PC-9 (cell line): ENCODE results near the gene PPP2CA. TPM values are rescaled to one million over a fixed set of nuclear protein-coding genes. Genes with fewer than 3 reads are reported as not detected.

ENCODE experiments used
- BruUV-seq: library from RNA; stranded (reverse); fragments of 400-500 nt; replicated peaks from 2 replicates; lab custom pipeline; 2021; lab: Mats Ljungman, UMichigan
- CTCF ChIA-PET: fragments of 300-600 bp; sonication (Branson Sonifier 250); formaldehyde crosslinking; loops from one replicate; lab custom pipeline; 2022; ENCODE audit warnings: antibody characterized with exemption; lab: Charles Lee
- POLR2A ChIA-PET: fragments of 300-600 bp; sonication (Branson Sonifier 250); formaldehyde crosslinking; loops from one replicate; lab custom pipeline; 2022; ENCODE audit warnings: antibody characterized with exemption; ENCODE audit not compliant: unreplicated experiment; lab: Charles Lee
- DNase-seq, 2 experiments: peaks; one replicate each; pipeline versions ENCODE4 v3.0.0 to v3.0.0-alpha.2; 2015 to 2022; ENCODE audit warnings: mixed read lengths in 1 of 2
- H2AFZ ChIP-seq: fragments of 200-600 bp; sonication (generic); 2 replicates; pipeline ENCODE4 v1.8.1; 2017; ENCODE audit warnings: antibody characterized with exemption
- H3F3A ChIP-seq: fragments of 200-600 bp; sonication (generic); 2 replicates; pipeline ENCODE4 v1.8.1; 2017; ENCODE audit warnings: antibody characterized with exemption, mild to moderate bottlenecking, low read depth; ENCODE audit not compliant: insufficient read depth
- H3K27ac ChIP-seq: fragments of 200-600 bp; sonication (generic); 2 replicates; pipeline ENCODE4 v1.6.1; 2016; ENCODE audit warnings: mixed run types
- H3K27me3 ChIP-seq: fragments of 200-600 bp; sonication (generic); 2 replicates; pipeline ENCODE4 v1.6.1; 2016; ENCODE audit warnings: low read depth, mixed run types; ENCODE audit not compliant: insufficient read depth
- H3K36me3 ChIP-seq: fragments of 200-600 bp; sonication (generic); 2 replicates; pipeline ENCODE4 v1.6.1; 2016; ENCODE audit warnings: low read depth, mixed run types
- H3K4me1 ChIP-seq: fragments of 200-600 bp; sonication (generic); replicated peaks from 2 replicates; pipeline ENCODE4 v1.6.1; 2016; ENCODE audit warnings: mixed run types; ENCODE audit not compliant: insufficient read depth
- H3K4me2 ChIP-seq: fragments of 200-600 bp; sonication (generic); 2 replicates; pipeline ENCODE4 v1.6.1; 2017; ENCODE audit warnings: mixed run types
- H3K4me3 ChIP-seq: fragments of 200-600 bp; sonication (generic); 2 replicates; pipeline ENCODE4 v1.6.1; 2016; ENCODE audit warnings: mixed run types
- H3K79me2 ChIP-seq: fragments of 200-600 bp; sonication (generic); 2 replicates; pipeline ENCODE4 v1.6.1; 2017; ENCODE audit warnings: low read depth, mixed run types
- H3K9me2 ChIP-seq: fragments of 200-600 bp; sonication (generic); 2 replicates; pipeline ENCODE4 v1.8.1; 2017; ENCODE audit warnings: mild to moderate bottlenecking; ENCODE audit not compliant: insufficient read depth
- H3K9me3 ChIP-seq: fragments of 200-600 bp; sonication (generic); 2 replicates; pipeline ENCODE4 v1.8.1; 2016; ENCODE audit warnings: low read depth; ENCODE audit not compliant: insufficient read depth
- H4K20me1 ChIP-seq: fragments of 200-600 bp; sonication (generic); 2 replicates; pipeline ENCODE4 v1.8.1; 2017; ENCODE audit not compliant: insufficient read depth
- CTCF ChIP-seq: fragments of 200-600 bp; sonication (generic); conservative IDR thresholded peaks from 2 replicates; pipeline ENCODE4 v1.6.1; 2017; ENCODE audit warnings: mixed run types, antibody characterized with exemption, mild to moderate bottlenecking, moderate library complexity
- EZH2 ChIP-seq: fragments of 200-600 bp; sonication (generic); IDR thresholded peaks from 2 replicates; pipeline ENCODE4 v1.8.0; 2017; ENCODE audit warnings: antibody characterized with exemption, low read depth
- intact Hi-C: fragments of 100-400 bp; cut with micrococcal nuclease; formaldehyde crosslinking; loops from one replicate; pipeline ENCODE4 v1.10.0; 2022; ENCODE audit not compliant: unreplicated experiment
- total RNA-seq: library from RNA; stranded (reverse); gene quantifications from 2 replicates; pipeline ENCODE4 v1.2.3, GENCODE V29; 2021

The PPP2CA gene
- total RNA-seq, 1 experiment from 2014 or later, result 149 TPM

GRCh38 chr5:134227259-134227658 lies 1.4 kb upstream of the PPP2CA start:
- DNase-seq, result peak in 1 of 2 experiments; percentile 38
- Histone ChIP-seq H3K36me3 (peaks cover 14% of the 10 kb centered on the region; the same call in 1 of the 2 replicates), H3K4me1 (peaks cover 32% of the 10 kb centered on the region), H3K9me3 (no peaks in the 10 kb centered on the region), H3F3A (peaks cover 20% of the 10 kb centered on the region), H3K4me2 (peak overlapping the region; percentile 100), H4K20me1 (peaks cover 26% of the 10 kb centered on the region), H2AFZ (peak overlapping the region; percentile 92), H3K79me2 (peaks cover 58% of the 10 kb centered on the region), H3K27me3 (no peaks in the 10 kb centered on the region), H3K9me2 (no peaks in the 10 kb centered on the region), H3K4me3 (peak overlapping the region; percentile 79), H3K27ac (peak overlapping the region; percentile 95)
- BruUV-seq, result no TSS peak
- POLR2A ChIA-PET, result interaction anchor here (0.6 kb wide), 1 partner anchor 26 kb away, joined by 7 read pairs; no protein-coding TSS in a partner anchor
- intact Hi-C loops, result loop anchor here (2.0 to 5.0 kb wide), 3 partner anchors 50 to 145 kb away; partner anchors contain the start of genes SKP1 and UBE2B
- TF ChIP-seq EZH2, result no peak
- TF ChIP-seq CTCF, result no peak
- CTCF ChIA-PET, result interaction anchor here (0.5 to 0.6 kb wide), 2 partner anchors 52 to 210 kb away, joined by 3 to 4 read pairs; no protein-coding TSS in a partner anchor

DNA sequence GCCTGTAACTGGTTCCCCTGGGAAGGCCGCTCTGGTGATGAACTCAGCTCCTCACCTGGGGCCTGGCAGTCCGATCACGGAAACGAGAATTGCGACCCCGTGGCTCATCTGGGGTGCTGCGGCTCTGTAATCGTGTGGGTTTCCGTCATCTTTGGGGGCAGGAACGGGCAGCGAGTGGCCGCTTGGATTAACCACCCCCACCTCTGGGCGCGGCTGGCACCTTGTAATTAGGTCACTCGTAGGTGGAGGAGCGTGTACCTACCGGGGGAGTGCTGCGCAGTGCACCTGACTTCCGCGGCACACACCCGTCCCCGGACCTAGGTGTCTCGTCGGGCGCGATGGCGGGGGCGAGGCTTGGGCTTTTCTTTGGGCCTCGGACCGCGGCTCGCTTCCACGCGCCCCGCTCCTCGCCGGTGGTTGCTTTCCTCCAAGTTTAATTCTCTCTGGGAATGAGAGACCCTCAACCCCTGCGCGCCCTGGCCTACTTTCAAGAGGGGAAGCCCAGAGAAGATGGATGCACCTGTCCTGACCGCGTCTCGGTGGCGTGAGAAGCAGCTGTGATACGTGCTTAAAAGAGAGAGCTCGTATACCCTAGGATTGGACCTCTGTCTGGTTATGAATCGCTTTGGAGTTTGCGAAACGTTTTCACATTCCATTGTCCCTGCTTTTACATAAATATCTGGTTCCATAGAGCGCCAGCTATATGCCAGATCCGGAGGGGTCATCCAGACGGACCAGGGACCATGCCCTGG lies 744 bp upstream of the PPP2CA start:
- ChIA-PET POLR2A (interaction anchor here (0.6 to 1.3 kb wide), 9 partner anchors 22 to 405 kb away, joined by 3 to 25 read pairs (median 7); partner anchors contain the start of gene SKP1), CTCF (interaction anchor here (0.5 kb wide), 1 partner anchor 209 kb away, joined by 3 read pairs; no protein-coding TSS in a partner anchor)
- H3K4me2 ChIP-seq, result peak overlapping the region; percentile 100
- intact Hi-C loops, result loop anchor here (1.0 to 5.0 kb wide), 5 partner anchors 21 to 146 kb away; partner anchors contain the start of genes SKP1 and UBE2B
- BruUV-seq, result TSS peak; percentile 87
- no peaks in the 10 kb centered on the region for H3K27me3 ChIP-seq
- H3K36me3 ChIP-seq, result peaks cover 14% of the 10 kb centered on the region; the same call in 1 of the 2 replicates
- H3F3A ChIP-seq, result peaks cover 20% of the 10 kb centered on the region
- TF ChIP-seq EZH2, result no peak
- no peak for TF ChIP-seq CTCF
- no peaks in the 10 kb centered on the region for H3K9me3 ChIP-seq
- H3K9me2 ChIP-seq, result no peaks in the 10 kb centered on the region
- peak overlapping the region; percentile 95 for H3K27ac ChIP-seq
- peak in 1 of 2 experiments; percentile 54 for DNase-seq
- peaks cover 36% of the 10 kb centered on the region for H3K4me1 ChIP-seq
- H4K20me1 ChIP-seq, result peaks cover 32% of the 10 kb centered on the region
- H3K79me2 ChIP-seq, result peaks cover 64% of the 10 kb centered on the region
- H2AFZ ChIP-seq, result peak overlapping the region; percentile 92
- peak overlapping the region; percentile 79 for H3K4me3 ChIP-seq
